ENCODE results near the gene TMEM214. TPM values are rescaled to one million over a fixed set of nuclear protein-coding genes. Genes with fewer than 3 reads are reported as not detected.

Gene TMEM214
- total RNA-seq, 1 experiment from 2014 or later = 77.8 TPM

DNA sequence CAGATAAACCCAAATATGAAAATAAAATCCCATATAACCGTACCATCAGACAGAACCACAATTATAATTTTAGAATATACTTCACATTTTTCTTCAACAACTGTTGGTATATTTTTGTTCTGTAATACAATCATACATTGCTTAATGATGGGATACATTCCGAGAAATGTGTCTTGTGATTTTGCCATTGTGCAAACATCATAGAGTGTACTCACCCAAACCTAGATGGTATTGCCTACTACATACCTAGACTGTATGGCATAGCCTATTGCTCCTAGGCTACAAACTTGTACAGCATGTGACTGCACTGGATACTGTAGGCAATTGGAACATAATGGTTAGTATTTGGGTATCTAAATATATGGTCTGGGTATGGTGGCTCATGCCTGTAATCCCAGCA is 31.8 kb upstream of the TMEM214 start:
- CTCF ChIA-PET = no interaction called here
- H3K36me3 ChIP-seq (ENCODE audit: control insufficient read depth, insufficient read depth, low read length) = no peaks in the 10 kb centered on the region
- no peak overlapping the region for H3K27ac ChIP-seq (ENCODE audit: low read length)
- POLR2A ChIA-PET = no interaction called here
- H3K27me3 ChIP-seq (ENCODE audit: control insufficient read depth, insufficient read depth, low read length) = no peaks in the 10 kb centered on the region
- DNase-seq (ENCODE audit: low read depth, low spot score) (no peak), ATAC-seq (no peak)
- in situ Hi-C loops (cut with HindIII; ENCODE audit: low pct_unique_long_range_greater_than_20kb, low sequenced_read_pairs) = no loop called here
- TF ChIP-seq SIN3A (IDR thresholded peaks at IDR 0.05; ENCODE audit: borderline replicate concordance, insufficient read depth, low read depth, low read length) (no peak), POLR2AphosphoS5 (IDR thresholded peaks at IDR 0.05; ENCODE audit: low read depth, low read length) (no peak), TCF7L2 (IDR thresholded peaks at IDR 0.05; ENCODE audit: low read depth, low read length) (no peak)
- TF ChIP-seq, protein P1, sequence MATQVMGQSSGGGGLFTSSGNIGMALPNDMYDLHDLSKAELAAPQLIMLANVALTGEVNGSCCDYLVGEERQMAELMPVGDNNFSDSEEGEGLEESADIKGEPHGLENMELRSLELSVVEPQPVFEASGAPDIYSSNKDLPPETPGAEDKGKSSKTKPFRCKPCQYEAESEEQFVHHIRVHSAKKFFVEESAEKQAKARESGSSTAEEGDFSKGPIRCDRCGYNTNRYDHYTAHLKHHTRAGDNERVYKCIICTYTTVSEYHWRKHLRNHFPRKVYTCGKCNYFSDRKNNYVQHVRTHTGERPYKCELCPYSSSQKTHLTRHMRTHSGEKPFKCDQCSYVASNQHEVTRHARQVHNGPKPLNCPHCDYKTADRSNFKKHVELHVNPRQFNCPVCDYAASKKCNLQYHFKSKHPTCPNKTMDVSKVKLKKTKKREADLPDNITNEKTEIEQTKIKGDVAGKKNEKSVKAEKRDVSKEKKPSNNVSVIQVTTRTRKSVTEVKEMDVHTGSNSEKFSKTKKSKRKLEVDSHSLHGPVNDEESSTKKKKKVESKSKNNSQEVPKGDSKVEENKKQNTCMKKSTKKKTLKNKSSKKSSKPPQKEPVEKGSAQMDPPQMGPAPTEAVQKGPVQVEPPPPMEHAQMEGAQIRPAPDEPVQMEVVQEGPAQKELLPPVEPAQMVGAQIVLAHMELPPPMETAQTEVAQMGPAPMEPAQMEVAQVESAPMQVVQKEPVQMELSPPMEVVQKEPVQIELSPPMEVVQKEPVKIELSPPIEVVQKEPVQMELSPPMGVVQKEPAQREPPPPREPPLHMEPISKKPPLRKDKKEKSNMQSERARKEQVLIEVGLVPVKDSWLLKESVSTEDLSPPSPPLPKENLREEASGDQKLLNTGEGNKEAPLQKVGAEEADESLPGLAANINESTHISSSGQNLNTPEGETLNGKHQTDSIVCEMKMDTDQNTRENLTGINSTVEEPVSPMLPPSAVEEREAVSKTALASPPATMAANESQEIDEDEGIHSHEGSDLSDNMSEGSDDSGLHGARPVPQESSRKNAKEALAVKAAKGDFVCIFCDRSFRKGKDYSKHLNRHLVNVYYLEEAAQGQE (IDR thresholded peaks at IDR 0.05; ENCODE audit: insufficient read depth in 1 of 2, low read depth in 2 of 2, low read length in 1 of 2) = no peak
- H3K9me3 ChIP-seq (ENCODE audit: control insufficient read depth, insufficient read depth, low read depth, low read length) = no peaks in the 10 kb centered on the region
- intact Hi-C loops (cut with micrococcal nuclease; ENCODE audit: unreplicated experiment) = no loop called here
- no peaks in the 10 kb centered on the region; the same call in 1 of the 2 replicates for H3K4me1 ChIP-seq (ENCODE audit: control insufficient read depth, insufficient read depth, low read length)
- BruUV-seq (replicated peaks) = no TSS peak
- H3K4me3 ChIP-seq (ENCODE audit: low read depth in 2 of 2, low read length in 2 of 2) = no peak overlapping the region

DNA sequence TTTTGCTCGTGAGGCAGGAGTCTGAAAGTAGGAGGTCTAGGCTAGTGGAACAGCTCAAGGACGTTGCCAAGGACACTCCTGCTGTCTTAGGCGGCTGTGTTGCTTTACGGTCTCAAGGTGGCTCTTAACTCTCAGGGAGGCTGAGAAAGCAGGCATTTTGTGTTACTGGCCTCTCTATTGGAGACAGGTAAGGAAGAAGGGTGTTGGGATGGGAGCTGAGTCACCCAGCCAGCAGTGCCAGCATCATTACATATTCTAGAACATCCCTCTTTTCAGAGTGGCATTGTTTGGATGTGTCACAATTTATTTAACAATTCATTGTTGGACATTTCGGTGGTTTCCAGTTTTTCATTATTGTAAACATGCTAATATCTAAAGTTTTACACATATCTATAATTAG is 30.8 kb upstream of the TMEM214 start:
- Histone ChIP-seq H3K27me3 (ENCODE audit: control insufficient read depth, insufficient read depth, low read length) (no peaks in the 10 kb centered on the region), H3K9me3 (ENCODE audit: control insufficient read depth, insufficient read depth, low read depth, low read length) (no peaks in the 10 kb centered on the region), H3K4me1 (ENCODE audit: control insufficient read depth, insufficient read depth, low read length) (no peaks in the 10 kb centered on the region; the same call in 1 of the 2 replicates), H3K27ac (ENCODE audit: low read length) (no peak overlapping the region), H3K4me3 (ENCODE audit: low read depth in 2 of 2, low read length in 2 of 2) (no peak overlapping the region), H3K36me3 (ENCODE audit: control insufficient read depth, insufficient read depth, low read length) (no peaks in the 10 kb centered on the region)
- no TSS peak for BruUV-seq (replicated peaks)
- intact Hi-C loops (cut with micrococcal nuclease; ENCODE audit: unreplicated experiment) = no loop called here
- TF ChIP-seq, protein P1 (IDR thresholded peaks at IDR 0.05; ENCODE audit: insufficient read depth in 1 of 2, low read depth in 2 of 2, low read length in 1 of 2) = no peak
- TF ChIP-seq, protein P2, sequence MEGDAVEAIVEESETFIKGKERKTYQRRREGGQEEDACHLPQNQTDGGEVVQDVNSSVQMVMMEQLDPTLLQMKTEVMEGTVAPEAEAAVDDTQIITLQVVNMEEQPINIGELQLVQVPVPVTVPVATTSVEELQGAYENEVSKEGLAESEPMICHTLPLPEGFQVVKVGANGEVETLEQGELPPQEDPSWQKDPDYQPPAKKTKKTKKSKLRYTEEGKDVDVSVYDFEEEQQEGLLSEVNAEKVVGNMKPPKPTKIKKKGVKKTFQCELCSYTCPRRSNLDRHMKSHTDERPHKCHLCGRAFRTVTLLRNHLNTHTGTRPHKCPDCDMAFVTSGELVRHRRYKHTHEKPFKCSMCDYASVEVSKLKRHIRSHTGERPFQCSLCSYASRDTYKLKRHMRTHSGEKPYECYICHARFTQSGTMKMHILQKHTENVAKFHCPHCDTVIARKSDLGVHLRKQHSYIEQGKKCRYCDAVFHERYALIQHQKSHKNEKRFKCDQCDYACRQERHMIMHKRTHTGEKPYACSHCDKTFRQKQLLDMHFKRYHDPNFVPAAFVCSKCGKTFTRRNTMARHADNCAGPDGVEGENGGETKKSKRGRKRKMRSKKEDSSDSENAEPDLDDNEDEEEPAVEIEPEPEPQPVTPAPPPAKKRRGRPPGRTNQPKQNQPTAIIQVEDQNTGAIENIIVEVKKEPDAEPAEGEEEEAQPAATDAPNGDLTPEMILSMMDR (IDR thresholded peaks at IDR 0.05) = no peak
- TF ChIP-seq POLR2AphosphoS5 (IDR thresholded peaks at IDR 0.05; ENCODE audit: low read depth, low read length) (no peak), SIN3A (IDR thresholded peaks at IDR 0.05; ENCODE audit: borderline replicate concordance, insufficient read depth, low read depth, low read length) (no peak), TCF7L2 (IDR thresholded peaks at IDR 0.05; ENCODE audit: low read depth, low read length) (no peak)
- ATAC-seq (no peak), DNase-seq (ENCODE audit: low read depth, low spot score) (no peak)
- in situ Hi-C loops (cut with HindIII; ENCODE audit: low pct_unique_long_range_greater_than_20kb, low sequenced_read_pairs) = no loop called here
- ChIA-PET CTCF (interaction anchor here (0.6 kb wide), 1 partner anchor 192 kb away, joined by 3 read pairs; no protein-coding TSS in a partner anchor), POLR2A (no interaction called here)
